Naive B cell (primary cell): ENCODE measurements around the gene GRAMD2A. TPM values are rescaled to one million over a fixed set of nuclear protein-coding genes. Genes with fewer than 3 reads are reported as not detected.

Experiments used
- ATAC-seq, 2 donors: fragments of 150-1000 bp; cut with Tn5 transposase; 2 replicates each; pipeline ENCODE4 v1.10.0; 2021; ENCODE audit warnings: low read depth in 2 of 2, mild to moderate bottlenecking in 2 of 2, moderate library complexity in 2 of 2
- DNase-seq: peaks from one replicate; pipeline ENCODE4 v3.0.0; 2022
- H3K27ac Mint-ChIP-seq, 6 donors: one replicate each; pipeline ENCODE4 v1.8.0; 2020 to 2022; ENCODE audit warnings: mild to moderate bottlenecking in 6 of 6, mixed read lengths in 6 of 6, moderate library complexity in 5 of 6, inconsistent platforms in 2 of 6
- H3K27me3 Mint-ChIP-seq, 3 donors: one replicate each; pipeline ENCODE4 v1.8.0; 2021 to 2022; ENCODE audit warnings: mixed read lengths in 3 of 3, mild to moderate bottlenecking in 1 of 3
- H3K36me3 Mint-ChIP-seq, 2 donors: one replicate each; pipeline ENCODE4 v1.8.0; 2020 to 2022; ENCODE audit warnings: mixed read lengths in 2 of 2, inconsistent platforms in 1 of 2, mild to moderate bottlenecking in 1 of 2
- H3K4me1 Mint-ChIP-seq, 3 donors: one replicate each; pipeline ENCODE4 v1.8.0; 2020 to 2022; ENCODE audit warnings: mixed read lengths in 3 of 3, inconsistent platforms in 1 of 3, mild to moderate bottlenecking in 1 of 3, moderate library complexity in 1 of 3
- H3K4me3 Mint-ChIP-seq, 8 donors: one replicate each; pipeline ENCODE4 v1.8.0; 2020 to 2022; ENCODE audit warnings: mild to moderate bottlenecking in 8 of 8, mixed read lengths in 8 of 8, moderate library complexity in 8 of 8, inconsistent platforms in 2 of 8
- H3K9me3 Mint-ChIP-seq, 7 donors: one replicate each; pipeline ENCODE4 v1.8.0; 2020 to 2022; ENCODE audit warnings: mixed read lengths in 7 of 7, mild to moderate bottlenecking in 5 of 7, inconsistent platforms in 2 of 7, moderate library complexity in 1 of 7
- polyA plus RNA-seq, 6 donors: library from polyadenylated mRNA; unstranded; fragments of 300-500 nt; fragmentation: Illumina TruSeq; gene quantifications; one replicate each; pipeline ENCODE4 v1.2.3, GENCODE V29; 2021; ENCODE audit warnings: low read depth in 6 of 6

Gene GRAMD2A
- polyA plus RNA-seq, 6 donors from 2014 or later: not detected

DNA sequence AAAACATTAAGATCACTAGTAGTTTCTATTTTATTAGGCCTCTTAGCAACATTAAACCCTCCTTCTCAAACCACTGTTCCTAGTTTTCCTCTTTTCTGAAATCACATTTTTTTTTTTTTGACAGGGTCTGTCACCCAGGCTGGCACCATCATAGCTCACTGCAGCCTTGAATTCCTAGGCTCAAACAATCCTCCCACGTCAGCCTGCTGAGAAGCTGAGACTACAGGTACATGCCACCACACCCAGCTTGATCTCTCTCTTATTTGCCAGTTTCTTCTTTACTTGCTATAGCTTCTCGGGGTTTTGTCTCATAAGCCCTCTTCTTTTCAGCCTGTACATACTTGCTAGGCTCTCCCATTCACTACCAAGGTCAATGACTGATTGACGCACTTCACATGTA lies 51.4 kb downstream of the GRAMD2A start:
- H3K4me1 Mint-ChIP-seq: peaks cover 5 to 7% (median 6%) of the 10 kb centered on the region in 3 donors
- H3K27ac Mint-ChIP-seq: peak overlapping the region in 2 of 6 donors; percentile 3 to 39
- DNase-seq (no peak), ATAC-seq (no peak)
- no peaks in the 10 kb centered on the region for H3K36me3 Mint-ChIP-seq
- no peaks in the 10 kb centered on the region for H3K9me3 Mint-ChIP-seq
- no peak overlapping the region for H3K4me3 Mint-ChIP-seq
- peaks cover 0 to 6% (median 0%) of the 10 kb centered on the region in 3 donors for H3K27me3 Mint-ChIP-seq

DNA sequence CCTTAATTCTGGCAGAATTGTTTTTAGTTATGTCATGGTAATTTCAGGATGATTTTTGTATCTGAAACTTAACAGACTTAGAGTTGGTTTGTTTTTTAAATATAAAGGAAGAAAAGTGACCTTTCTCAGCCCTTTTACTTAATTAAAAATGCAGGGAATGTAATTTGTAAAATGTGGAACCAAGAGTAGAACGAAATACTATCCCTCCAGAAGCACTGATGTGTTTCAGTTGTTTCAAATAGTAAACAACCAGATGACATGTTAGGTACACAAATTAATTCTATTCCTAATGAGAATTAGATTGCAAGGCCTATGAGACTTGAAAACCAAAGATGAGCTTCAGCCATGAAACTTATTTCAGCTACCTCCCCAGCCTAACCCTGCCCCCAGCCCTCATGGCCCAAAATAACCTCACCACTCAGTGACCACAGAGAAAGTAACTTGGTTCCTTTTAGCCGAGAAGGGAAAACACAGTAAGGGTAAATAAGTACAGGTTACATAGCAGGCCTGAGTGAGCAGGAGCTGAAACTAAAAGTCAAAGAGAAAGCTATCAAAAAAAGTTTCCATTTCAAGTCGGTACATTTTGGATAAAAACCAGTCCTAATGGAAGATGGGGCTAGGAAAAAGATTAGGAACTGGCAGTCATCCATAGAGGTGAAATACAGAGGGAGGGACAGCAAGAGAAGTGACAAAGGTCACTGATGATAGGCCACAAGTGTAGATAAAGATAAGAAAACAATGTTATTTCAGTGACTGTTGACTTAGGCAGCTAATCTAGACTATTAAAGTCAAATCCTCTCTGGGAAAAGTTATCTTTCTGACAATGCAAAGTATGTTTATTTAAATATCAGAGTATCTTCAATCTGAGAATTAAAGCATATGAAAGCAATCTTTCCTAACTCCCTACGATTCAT lies 56.2 kb downstream of the GRAMD2A start:
- no peaks in the 10 kb centered on the region for H3K27me3 Mint-ChIP-seq
- H3K4me1 Mint-ChIP-seq: peaks cover 5 to 13% (median 12%) of the 10 kb centered on the region in 3 donors
- H3K9me3 Mint-ChIP-seq: no peaks in the 10 kb centered on the region
- H3K27ac Mint-ChIP-seq: peak overlapping the region; percentile 5 to 88 (median 53)
- peak; percentile 85 to 86 for ATAC-seq
- H3K4me3 Mint-ChIP-seq: no peak overlapping the region
- no peak for DNase-seq
- H3K36me3 Mint-ChIP-seq: no peaks in the 10 kb centered on the region

DNA sequence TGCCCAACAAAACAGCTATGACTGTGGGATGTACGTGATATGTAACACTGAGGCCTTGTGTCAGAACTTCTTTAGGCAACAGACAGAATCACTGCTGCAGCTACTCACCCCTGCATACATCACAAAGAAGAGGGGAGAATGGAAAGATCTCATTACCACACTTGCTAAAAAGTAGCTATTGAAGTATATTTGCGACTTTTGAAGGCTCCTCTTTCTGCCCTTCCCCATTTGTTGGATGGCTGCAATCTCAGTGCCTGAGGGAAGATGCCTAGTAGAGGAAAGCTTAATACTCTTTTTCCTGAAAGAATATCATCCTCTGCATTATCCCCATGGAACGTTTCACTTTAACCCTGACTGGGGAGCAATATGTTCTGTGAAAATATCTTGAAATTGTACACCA lies 57.5 kb downstream of the GRAMD2A start:
- no peaks in the 10 kb centered on the region for H3K27me3 Mint-ChIP-seq
- H3K4me3 Mint-ChIP-seq: no peak overlapping the region
- H3K4me1 Mint-ChIP-seq: peaks cover 5 to 13% (median 12%) of the 10 kb centered on the region in 3 donors
- no peaks in the 10 kb centered on the region for H3K36me3 Mint-ChIP-seq
- no peak overlapping the region for H3K27ac Mint-ChIP-seq
- no peak for DNase-seq
- no peaks in the 10 kb centered on the region for H3K9me3 Mint-ChIP-seq
- no peak for ATAC-seq

DNA sequence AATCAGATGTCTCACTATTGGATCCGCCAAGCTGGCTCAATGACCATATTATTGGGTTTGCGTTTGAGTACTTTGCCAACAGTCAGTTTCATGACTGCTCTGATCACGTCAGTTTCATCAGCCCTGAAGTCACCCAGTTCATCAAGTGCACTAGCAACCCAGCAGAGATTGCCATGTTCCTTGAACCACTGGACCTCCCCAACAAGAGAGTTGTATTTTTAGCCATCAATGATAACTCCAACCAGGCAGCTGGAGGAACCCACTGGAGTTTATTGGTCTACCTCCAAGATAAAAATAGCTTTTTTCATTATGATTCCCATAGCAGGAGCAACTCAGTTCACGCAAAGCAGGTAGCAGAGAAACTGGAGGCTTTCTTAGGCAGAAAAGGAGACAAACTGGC lies 57.9 kb downstream of the GRAMD2A start:
- ATAC-seq (no peak), DNase-seq (no peak)
- H3K36me3 Mint-ChIP-seq: no peaks in the 10 kb centered on the region
- H3K4me1 Mint-ChIP-seq: peaks cover 5 to 13% (median 12%) of the 10 kb centered on the region in 3 donors
- peaks cover 0 to 2% (median 0%) of the 10 kb centered on the region in 3 donors for H3K27me3 Mint-ChIP-seq
- H3K9me3 Mint-ChIP-seq: no peaks in the 10 kb centered on the region
- H3K4me3 Mint-ChIP-seq: no peak overlapping the region
- no peak overlapping the region for H3K27ac Mint-ChIP-seq

DNA sequence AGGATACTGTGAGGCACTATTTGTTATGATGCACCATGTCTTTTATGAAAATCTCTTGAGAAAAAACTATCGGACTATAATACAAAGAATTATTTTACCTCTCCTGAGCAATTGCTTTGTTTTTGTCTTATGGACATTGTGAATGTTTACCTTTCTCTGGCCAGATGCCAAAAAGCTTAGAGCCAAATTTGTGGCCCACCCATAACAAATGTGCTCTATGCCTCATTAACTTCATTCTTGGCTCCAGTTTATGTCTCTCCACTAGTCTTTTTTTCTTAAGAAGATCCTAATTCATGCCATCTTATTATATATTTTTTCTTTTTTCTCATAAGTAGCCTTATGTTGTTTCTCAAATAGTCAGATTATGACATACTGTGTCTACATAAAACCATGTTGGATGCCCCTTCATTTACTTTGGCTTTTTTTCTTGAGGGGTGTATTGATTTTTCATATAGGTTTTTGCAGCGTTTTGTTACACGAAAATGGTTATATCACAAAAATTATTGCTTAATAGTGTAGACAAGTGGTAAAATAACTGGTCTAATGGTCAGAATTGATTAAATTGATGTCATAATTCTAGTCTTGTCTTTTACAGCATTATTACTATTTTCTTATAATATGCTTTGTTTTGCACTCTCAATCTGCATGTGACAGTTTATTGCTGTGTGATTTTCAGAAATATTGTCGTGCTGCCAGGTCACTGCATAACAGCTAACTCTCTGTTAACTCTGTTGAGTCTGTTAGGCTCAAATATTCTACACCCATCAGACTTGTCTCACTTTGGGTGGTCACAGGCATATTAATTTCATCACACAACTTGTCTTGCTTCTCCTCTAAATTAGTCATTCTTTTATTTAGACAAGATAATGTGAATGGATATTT lies 61.2 kb downstream of the GRAMD2A start:
- Mint-ChIP-seq H3K4me1 (peaks cover 1 to 8% (median 8%) of the 10 kb centered on the region in 3 donors), H3K36me3 (no peaks in the 10 kb centered on the region), H3K27me3 (peaks cover 0 to 3% (median 0%) of the 10 kb centered on the region in 3 donors), H3K9me3 (no peaks in the 10 kb centered on the region), H3K4me3 (no peak overlapping the region), H3K27ac (peak overlapping the region in 1 of 6 donors; percentile 49)
- DNase-seq (no peak), ATAC-seq (no peak)

DNA sequence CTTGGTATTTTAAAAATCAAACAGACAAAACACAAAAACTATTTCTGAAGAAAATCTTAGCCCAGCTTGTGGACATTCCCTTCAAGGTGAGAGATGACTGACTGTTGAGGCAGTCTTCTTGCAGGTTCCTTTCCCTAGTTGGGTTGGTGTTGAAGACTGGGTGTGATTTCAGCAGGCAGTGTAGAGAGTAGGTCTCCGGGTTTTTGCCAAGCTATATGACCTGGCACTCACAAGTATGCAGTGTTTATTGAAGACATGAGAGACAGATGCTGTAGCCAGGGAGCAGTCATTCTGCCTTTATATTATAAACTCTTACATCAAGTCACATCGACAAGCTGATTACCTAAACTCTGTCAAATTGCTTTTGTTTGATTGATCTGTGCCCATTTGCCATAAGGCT lies 61.9 kb downstream of the GRAMD2A start:
- H3K27ac Mint-ChIP-seq: no peak overlapping the region
- no peaks in the 10 kb centered on the region for H3K36me3 Mint-ChIP-seq
- no peaks in the 10 kb centered on the region for H3K9me3 Mint-ChIP-seq
- DNase-seq (no peak), ATAC-seq (no peak)
- no peak overlapping the region for H3K4me3 Mint-ChIP-seq
- peaks cover 0 to 2% (median under 1%) of the 10 kb centered on the region in 3 donors for H3K4me1 Mint-ChIP-seq
- H3K27me3 Mint-ChIP-seq: peaks cover 0 to 3% (median 0%) of the 10 kb centered on the region in 3 donors

DNA sequence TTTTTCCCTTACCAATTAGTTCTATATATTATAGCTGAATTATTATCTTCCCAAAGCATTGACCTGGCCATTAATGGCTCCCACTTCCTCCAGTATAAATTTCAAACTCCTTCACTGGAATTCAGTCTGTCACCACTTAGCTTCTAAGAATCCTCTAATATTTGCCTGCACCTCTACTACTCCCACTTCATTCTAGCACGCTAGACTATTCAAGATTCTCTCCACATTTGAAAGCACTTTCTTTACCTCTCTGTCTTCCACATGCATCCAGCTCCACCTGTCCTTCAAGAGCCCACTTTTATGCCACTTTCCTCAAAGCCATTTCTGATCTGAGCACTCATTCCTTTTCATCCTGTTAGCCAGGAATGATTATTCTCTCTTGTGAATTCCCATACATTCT lies 64.4 kb downstream of the GRAMD2A start:
- Mint-ChIP-seq H3K27me3 (peaks cover 0 to 3% (median 0%) of the 10 kb centered on the region in 3 donors), H3K36me3 (no peaks in the 10 kb centered on the region), H3K27ac (no peak overlapping the region), H3K9me3 (no peaks in the 10 kb centered on the region), H3K4me1 (no peaks in the 10 kb centered on the region), H3K4me3 (no peak overlapping the region)
- no peak for DNase-seq
- ATAC-seq: no peak

DNA sequence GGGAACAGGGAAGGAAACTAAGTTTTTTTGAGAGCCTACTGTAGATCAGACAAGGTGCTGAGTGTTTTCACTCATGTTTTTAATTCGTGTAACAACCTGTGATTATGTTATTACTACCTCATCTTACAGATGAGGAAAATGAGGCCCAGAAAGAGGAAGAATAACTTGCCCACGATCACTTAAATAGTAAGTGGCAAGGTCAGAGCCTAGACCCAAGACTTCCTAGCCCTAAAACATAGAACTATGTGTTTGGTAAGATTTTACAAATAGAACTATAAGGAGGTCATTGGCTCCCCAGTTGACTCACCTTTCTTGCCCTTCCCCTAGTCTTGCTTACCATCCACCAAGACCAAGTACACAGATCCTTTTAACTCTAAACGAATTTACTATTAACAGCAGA lies 65.7 kb downstream of the GRAMD2A start:
- no peak for DNase-seq
- H3K27ac Mint-ChIP-seq: peak overlapping the region in 1 of 6 donors; percentile 81
- no peak overlapping the region for H3K4me3 Mint-ChIP-seq
- no peaks in the 10 kb centered on the region for H3K4me1 Mint-ChIP-seq
- H3K9me3 Mint-ChIP-seq: no peaks in the 10 kb centered on the region
- no peak for ATAC-seq
- no peaks in the 10 kb centered on the region for H3K36me3 Mint-ChIP-seq
- peaks cover 0 to 3% (median 0%) of the 10 kb centered on the region in 3 donors for H3K27me3 Mint-ChIP-seq

DNA sequence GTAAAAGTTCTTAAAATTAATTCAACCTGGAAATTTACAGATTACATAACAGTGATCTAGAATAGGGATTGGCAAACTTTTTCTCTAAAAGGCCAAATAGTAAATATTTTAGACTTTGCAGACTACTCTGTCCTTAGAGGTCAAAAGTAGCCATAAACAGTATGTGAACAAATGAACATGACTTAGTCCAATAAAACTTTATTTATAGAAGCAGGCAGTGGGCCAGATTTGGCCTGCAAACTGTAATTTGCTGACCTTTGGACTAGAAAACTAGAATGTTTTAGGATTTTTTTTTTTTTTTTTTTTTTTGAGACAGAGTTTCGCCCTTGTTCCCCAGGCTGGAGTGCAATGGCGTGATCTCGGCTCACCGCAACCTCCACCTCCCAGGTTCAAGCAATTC lies 67.3 kb downstream of the GRAMD2A start:
- H3K27me3 Mint-ChIP-seq: peaks cover 0 to 3% (median 0%) of the 10 kb centered on the region in 3 donors
- no peak overlapping the region for H3K4me3 Mint-ChIP-seq
- DNase-seq (no peak), ATAC-seq (no peak)
- H3K9me3 Mint-ChIP-seq: no peaks in the 10 kb centered on the region
- H3K4me1 Mint-ChIP-seq: no peaks in the 10 kb centered on the region
- H3K36me3 Mint-ChIP-seq: no peaks in the 10 kb centered on the region
- no peak overlapping the region for H3K27ac Mint-ChIP-seq

DNA sequence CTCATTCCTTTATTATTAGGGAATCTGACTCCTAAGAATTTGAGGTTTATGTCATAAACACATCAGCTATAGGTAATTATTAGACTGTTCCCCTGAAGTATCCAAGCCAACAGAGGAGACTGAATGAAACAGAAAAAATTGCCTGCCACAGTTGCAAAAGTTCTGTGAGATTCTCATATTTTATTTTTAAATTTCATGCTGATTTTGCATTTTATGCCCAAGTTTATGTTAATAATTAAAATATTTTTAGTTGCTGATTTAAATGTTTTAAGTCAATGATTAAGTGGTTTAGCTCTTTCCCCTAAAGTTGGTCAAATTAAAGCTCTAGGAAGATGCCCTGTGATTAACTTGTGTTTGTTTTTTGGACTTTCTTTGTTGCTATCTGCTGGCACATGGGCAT lies 69.2 kb downstream of the GRAMD2A start:
- Mint-ChIP-seq H3K9me3 (no peaks in the 10 kb centered on the region), H3K27ac (no peak overlapping the region), H3K4me1 (no peaks in the 10 kb centered on the region), H3K27me3 (no peaks in the 10 kb centered on the region), H3K36me3 (no peaks in the 10 kb centered on the region), H3K4me3 (no peak overlapping the region)
- ATAC-seq: no peak
- no peak for DNase-seq

DNA sequence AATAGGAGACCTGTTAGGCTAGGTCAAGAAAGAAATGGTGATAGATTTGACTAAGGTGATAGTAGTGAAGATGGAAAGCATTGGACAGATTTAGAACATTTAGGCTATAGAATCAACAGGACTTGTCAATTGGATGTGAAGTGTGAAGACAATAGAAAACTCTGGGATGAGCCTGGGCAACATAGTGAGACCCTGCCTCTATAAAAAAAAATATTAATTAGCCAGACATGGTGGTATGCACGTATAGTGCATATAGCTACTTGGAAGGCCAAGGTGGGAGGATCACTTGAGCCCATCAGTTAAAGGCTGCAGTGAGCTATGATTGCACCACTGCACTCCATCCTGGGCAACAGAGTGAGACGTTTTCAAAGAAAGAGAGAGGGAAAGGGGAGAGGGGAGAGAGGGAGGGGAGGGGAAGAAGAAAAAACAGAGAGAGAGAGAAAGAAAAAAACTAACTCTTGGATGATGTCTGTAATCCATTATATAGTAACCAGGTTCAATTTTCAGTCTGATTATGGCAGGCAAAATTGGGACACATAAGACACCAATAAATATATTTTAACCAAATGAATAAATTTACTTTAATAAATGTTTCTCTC lies 69.8 kb downstream of the GRAMD2A start:
- Mint-ChIP-seq H3K27ac (no peak overlapping the region), H3K4me3 (no peak overlapping the region), H3K36me3 (no peaks in the 10 kb centered on the region), H3K4me1 (no peaks in the 10 kb centered on the region), H3K27me3 (no peaks in the 10 kb centered on the region), H3K9me3 (no peaks in the 10 kb centered on the region)
- DNase-seq: no peak
- no peak for ATAC-seq

DNA sequence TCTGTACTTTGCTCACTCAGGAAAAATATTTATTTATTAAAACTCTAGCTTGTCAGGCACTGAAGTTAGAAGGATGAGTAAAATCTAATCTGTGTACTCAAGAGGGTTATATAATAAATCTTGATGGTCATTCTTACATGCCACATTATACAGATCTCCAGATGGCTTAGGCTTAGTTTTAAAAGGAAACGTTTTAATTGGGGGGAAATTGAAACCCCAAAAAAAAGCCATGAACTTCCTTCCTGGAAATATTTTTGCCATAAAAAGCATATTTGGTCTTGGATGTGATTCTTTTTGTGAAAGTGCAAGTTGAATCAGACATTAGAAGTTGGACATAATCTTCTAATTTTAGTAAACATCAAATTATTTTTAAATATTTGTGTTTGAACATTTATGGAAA lies 73.4 kb downstream of the GRAMD2A start:
- Mint-ChIP-seq H3K4me1 (peaks cover 1 to 5% (median 1%) of the 10 kb centered on the region in 3 donors), H3K9me3 (no peaks in the 10 kb centered on the region), H3K4me3 (no peak overlapping the region), H3K27ac (no peak overlapping the region), H3K36me3 (no peaks in the 10 kb centered on the region), H3K27me3 (no peaks in the 10 kb centered on the region)
- DNase-seq: no peak
- ATAC-seq: no peak
